Activated CD8-positive, alpha-beta memory T cell treated with anti-CD3 and anti-CD28 coated beads, Interleukin-2, amount 50 U/mL, for 4 hours (primary cell): ENCODE results near the gene PEX14.
A peak's percentile ranks its signal among the peaks of the same experiment; 100 is the strongest.
"Not testable (repeated sequence)": the region's sequence is repeated elsewhere in the genome, so short reads cannot be mapped to it uniquely, and the experiment has no call there.

ENCODE experiments used
- DNase-seq: peaks from one replicate; pipeline ENCODE4 v3.0.0-alpha.2; 2020

PEX14 gene, protein sequence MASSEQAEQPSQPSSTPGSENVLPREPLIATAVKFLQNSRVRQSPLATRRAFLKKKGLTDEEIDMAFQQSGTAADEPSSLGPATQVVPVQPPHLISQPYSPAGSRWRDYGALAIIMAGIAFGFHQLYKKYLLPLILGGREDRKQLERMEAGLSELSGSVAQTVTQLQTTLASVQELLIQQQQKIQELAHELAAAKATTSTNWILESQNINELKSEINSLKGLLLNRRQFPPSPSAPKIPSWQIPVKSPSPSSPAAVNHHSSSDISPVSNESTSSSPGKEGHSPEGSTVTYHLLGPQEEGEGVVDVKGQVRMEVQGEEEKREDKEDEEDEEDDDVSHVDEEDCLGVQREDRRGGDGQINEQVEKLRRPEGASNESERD

DNA sequence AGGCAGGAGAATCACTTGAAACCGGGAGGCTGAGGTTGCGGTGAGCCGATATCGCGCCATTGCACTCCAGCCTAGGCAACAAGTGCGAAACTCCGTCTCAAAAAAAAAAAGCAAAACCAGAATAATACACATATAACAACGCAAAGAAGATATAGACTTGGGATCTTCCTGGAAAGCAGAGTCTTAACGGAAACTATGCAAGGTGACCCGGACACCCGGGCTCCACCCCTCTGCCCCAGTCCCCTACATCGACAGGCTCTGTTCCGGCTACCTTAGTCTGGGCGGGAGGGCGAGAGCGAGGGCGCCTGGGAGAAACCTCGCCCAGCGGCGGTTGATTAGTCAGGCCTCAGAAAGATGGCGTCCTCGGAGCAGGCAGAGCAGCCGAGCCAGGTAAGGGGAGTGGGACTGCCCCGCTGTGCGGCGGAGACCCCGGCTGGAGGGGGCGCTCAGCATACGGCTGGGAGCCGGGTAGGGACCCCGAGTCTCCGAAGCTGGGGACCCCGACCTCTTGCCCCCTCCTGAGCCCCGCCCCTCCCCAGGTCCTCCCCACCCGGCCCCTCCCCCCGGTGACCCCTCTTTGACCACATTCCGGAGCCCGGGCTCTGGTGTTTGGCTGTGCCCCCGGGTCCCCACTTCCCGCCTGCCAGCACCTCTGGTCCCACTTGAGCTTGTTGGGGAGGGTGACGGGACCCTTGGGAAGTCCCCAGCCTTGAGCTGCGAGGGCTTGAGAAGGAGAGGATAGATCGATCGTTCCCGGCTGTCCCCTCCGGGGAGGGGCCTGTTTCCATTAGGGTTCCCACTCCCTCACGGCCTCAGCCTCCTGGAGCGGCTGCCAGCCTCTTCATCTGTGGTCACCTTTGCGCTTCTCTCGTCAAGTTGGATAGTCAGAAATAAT lies at the start of gene PEX14:
Gene PEX14 (plus strand): TSS at position 338 of the 895 bp plus-strand sequence. CDS start 17 bp downstream, at position 355.
- peak; percentile 82 for DNase-seq

DNA sequence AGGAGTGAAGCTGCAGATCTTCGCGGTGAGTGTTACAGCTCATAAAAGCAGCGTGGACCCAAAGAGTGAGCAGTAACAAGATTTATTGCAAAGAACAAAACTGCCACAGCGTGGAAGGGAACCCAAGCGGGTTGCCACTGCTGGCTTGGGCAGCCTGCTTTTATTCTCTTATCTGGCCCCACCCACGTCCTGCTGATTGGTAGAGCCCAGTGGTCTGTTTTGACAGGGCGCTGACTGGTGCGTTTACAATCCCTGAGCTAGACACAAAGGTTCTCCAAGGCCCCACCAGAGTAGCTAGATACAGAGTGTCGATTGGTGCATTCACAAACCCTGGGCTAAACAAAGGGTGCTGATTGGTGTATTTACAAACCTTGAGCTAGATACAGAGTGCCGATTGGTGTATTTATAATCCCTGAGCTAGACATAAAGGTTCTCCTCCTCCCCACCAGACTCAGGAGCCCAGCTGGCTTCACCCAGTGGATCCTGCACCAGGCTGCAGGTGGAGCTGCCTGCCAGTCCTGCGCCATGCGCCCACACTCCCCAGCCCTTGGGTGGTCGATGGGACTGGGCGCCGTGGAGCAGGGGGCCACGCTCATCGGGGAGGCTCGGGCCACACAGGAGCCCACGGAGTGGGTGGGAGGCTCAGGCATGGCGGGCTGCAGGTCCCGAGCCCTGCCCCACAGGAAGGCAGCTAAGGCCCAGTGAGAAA lies 48.8 kb upstream of the PEX14 start:
- not testable (repeated sequence) for DNase-seq

- not testable (repeated sequence) for DNase-seq
Measured at GRCh38 chr1:10426535-10426848, 48.3 kb upstream of the PEX14 start.

GRCh38 chr1:10428984-10429383 lies 45.8 kb upstream of the PEX14 start:
- DNase-seq: no peak

GRCh38 chr1:10429868-10430215 lies 44.9 kb upstream of the PEX14 start:
- DNase-seq: no peak

DNA sequence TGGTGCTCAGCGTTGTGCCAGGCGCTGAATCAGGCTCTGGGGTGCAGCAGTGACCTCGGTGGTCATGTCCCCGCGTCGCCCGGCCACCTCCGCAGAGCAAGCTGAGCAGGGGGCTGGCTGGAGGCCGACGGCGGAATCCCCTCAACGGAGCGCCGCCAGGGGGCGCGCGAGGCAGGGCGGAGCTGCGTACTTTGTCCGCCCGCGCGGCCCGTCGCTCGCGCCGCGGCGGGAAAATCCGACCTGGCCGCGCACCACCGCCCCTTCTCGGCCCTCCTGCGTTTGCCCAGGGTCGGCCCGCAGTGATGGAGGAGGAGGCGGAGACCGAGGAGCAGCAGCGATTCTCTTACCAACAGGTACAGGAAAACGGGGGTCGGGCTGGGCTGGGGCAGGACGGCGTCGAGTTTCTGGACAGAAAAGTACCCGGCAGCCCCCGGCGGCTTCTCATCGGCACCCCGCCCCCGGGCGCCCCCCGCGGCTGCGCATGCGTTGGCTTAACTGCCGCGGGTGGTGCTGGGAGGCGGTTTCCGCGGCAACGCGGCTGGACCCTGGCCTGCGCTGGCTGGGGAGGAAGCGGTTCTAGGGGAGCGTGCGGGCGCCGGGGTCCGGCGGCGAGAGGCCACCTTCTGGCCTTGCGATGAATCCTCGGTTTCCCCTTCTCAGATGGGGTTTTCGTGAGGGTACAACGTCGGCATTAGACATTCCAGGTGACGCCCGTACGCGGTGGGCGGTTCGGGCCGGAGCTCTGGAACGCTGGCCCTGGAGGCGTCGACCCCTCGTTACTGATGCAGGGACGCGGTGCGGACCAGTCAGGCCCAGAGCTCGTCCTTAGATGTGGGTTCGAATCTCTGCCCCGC lies 44.3 kb upstream of the PEX14 start, which contains the start of gene CENPS:
Gene CENPS (plus strand): TSS at position 218 of the 854 bp plus-strand sequence. CDS start 85 bp downstream, at position 303.
- DNase-seq: peak; percentile 92

DNA sequence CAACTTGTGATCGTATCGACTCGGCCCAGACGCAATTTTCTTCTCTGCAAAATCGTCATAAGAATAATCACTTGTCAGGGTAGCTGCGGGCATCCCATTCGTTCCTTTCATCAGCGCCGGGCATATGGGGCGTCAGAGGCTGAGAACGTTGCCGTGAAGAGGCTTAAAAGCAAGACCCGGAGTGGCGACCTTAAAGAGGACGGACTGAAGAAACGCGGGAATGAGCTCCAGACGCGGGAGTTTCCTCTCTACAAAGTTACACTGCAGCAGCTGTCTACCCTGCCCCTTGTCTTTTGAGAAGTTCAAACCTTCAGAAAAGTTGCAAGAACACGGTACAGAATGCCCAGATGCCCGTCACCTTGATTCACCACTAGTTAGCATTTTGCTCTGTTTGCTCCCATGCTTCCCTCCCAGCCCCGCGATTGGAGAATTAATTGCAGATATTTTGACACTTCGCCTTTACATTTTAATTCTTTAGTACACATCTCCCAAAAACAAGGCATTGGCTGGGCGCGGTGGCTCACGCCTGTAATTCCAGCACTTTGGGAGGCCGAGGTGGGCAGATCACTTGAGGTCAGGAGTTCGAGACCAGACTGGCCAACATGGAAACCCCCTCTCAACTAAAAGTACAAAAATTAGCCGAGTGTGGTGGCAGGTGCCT lies 43.5 kb upstream of the PEX14 start:
- DNase-seq: no peak

GRCh38 chr1:10432910-10433700 lies 41.6 kb upstream of the PEX14 start:
- no peak for DNase-seq

GRCh38 chr1:10433790-10434189 lies 41.0 kb upstream of the PEX14 start:
- DNase-seq: no peak

DNA sequence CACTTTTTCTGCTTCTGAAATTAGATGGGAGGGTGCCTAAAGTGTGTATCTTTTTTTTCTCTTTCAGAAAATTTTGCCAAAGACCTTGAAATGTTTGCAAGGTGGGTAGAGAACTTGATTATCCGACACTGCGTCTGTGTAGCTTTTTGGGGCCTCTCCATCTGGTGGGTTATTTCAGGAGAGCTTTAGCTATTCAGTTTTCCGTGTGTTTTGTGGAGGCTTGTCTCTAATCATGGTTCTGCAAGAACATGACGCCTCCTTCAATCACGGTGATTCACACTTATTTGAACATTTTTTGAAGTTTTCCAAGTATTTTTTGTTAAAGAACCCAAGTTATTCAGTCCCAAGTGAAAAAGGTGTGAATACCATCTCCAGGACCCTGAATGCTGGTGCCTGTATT lies 40.2 kb upstream of the PEX14 start:
- DNase-seq: no peak

GRCh38 chr1:10437052-10437451 lies 37.7 kb upstream of the PEX14 start:
- no peak for DNase-seq

- no peak for DNase-seq
Measured at GRCh38 chr1:10438677-10439163, 36.0 kb upstream of the PEX14 start.

DNA sequence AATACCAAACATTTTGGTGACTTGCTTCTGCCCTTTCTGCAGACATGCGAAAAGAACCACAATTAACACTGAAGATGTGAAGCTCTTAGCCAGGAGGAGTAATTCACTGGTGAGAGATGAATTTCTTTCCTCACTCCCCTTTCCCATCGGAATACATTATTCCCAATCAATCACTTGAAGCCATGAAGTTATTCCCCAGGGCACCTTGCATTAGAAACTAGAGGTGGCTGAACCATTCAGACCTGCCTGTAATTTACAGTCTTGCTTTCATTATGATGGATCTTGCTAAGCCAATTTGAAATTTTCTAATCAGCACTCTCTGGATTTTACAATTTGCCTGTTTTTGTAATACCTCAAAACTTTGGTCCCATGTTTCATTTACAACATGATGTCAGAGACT lies 34.4 kb upstream of the PEX14 start:
- DNase-seq: no peak

- no peak for DNase-seq
Measured at GRCh38 chr1:10440794-10441193, 34.0 kb upstream of the PEX14 start.

GRCh38 chr1:10444248-10444647 lies 30.5 kb upstream of the PEX14 start:
- DNase-seq: no peak

GRCh38 chr1:10444795-10445397 lies 29.9 kb upstream of the PEX14 start:
- no peak for DNase-seq

- DNase-seq: no peak
Measured at GRCh38 chr1:10446790-10447422, 27.8 kb upstream of the PEX14 start.

DNA sequence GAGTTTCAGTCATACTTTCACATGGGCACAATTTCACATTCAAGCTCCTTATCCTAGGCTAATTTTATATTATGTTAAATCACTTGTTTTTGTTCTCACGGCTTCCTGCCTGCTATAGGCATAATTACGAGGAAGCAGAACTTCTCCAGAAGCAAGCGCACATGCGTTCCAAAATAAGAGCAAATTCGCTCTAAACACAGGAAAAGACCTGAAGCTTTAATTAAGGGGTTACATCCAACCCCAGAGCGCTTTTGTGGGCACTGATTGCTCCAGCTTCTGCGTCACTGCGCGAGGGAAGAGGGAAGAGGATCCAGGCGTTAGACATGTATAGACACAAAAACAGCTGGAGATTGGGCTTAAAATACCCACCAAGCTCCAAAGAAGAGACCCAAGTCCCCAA lies 25.0 kb upstream of the PEX14 start, which contains the start of gene CORT:
Gene CORT (plus strand): TSS at position 281 of the 400 bp plus-strand sequence. CDS start 193 bp downstream, outside the sequence.
- DNase-seq: no peak

DNA sequence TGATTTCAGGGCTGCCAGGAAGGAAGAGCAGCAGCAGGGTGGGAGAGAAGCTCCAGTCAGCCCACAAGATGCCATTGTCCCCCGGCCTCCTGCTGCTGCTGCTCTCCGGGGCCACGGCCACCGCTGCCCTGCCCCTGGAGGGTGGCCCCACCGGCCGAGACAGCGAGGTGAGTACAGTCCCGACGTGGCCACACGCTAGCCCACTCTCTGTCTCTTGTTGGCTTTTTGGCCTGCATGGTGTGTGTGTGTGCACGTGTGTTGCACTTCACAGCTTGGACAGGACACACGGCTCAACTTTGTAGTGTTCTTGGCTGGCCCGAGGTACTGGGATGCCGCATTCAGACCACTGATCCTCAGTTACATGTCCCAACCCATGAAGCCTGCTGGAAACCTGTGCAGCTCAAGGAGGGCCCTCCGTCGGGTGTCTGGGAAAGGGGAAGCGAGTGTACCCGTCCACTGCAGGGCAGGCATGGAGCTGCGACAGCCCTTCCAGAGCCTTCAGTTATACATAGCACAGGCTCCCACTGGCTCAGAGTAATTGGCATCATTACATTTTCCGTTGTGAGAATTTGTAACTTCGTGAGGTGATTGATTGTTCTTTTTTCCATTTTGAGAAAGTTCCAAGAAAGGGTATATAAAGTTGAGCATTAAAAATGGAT lies 24.5 kb upstream of the PEX14 start:
- DNase-seq: no peak
